SHP77 (cell line): ENCODE data around the gene MKLN1.

ENCODE experiments used
- DNase-seq, 2 experiments: peaks; one replicate each; lab custom pipeline; 2025; lab: John Stamatoyannopoulos, UW

MKLN1 gene

GRCh38 chr7:131354390-131354789 is 26.7 kb downstream of the MKLN1 start:
- no peak for DNase-seq

DNA sequence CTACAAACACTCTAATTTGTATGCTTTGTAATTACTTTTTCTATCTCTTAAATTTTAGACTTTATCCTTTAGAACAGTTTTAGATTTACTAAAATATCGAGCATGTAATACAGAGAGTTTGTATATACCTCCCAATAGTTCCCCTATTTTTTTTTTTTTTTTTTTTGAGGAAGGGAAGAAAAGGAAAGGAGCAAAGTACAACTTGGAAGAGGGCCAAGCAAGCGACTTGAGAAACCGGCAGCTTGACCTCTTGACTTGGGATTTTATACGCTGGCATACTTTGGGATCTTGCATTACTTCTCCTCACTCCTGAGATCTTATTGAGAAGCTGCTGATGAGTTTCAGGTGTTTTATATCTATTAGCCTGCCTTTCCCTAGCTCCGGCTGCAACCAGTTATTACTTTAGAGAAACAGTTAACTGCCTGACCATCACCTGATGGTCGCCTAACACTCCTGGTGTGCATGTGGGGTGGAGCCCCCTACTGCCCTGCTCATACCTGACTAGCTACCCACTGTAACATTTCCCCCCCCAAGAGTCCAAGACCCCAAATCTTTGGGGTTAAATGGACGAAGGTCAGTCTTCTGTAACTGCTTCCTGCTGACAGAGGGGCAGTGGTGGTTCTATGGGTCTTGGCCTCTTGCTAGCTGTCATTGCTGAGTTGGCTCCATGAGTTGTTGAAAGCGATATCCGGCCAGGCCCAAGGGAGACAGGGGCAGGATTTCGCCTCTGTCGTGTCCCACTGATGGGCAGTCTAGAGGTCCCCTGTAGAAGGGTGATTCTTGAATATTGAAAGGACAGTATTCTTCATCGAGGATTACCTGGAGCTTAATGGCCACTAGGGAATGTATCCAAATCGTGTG is 28.5 kb downstream of the MKLN1 start:
- no peak for DNase-seq

DNA sequence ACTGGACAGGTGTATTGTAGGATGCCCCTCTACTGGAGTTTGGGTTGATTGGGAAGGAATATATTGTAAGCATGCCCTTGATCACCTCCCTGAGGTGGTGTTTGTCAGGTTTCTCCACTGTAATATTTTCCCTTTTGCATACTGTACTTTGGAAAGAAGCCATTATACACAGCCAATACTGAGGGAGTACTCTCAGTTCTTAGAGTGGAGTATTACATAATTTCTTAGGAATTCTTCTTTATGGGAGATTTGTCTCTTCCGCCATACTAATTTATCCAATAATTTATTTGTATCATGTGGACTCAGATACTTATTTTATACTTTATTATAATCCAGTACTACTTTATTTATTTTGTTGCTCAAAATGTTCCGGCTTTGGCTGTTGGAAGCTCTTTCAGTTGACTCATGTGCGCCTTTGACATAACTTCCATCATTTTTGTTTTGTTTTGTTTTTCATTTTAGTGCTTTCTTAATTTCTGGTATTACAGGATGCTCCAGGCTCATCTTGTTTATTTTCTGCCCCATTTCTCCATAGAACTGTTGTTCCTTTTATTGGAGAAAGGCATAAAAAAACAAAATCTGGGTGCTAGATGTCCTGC is 29.7 kb downstream of the MKLN1 start:
- no peak for DNase-seq

DNA sequence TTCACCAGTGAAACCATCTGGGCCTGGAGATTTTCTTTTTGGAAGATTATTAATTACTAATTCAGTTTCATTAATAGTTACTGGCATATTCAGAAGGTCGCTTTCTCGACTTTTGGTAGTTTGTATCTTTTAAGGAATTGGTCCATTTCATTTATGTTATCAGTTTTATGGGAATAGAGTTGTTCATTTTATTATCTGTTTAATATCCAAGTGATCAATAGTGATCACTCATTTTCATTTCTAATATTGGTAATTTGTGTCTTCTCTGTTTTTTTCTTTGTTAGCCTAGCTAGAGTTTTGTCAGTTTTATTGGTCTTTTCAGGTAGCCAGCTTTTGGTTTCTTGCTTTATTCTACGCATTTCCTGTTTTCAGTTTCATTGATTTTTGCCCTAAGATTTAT is 31.0 kb downstream of the MKLN1 start:
- no peak for DNase-seq

DNA sequence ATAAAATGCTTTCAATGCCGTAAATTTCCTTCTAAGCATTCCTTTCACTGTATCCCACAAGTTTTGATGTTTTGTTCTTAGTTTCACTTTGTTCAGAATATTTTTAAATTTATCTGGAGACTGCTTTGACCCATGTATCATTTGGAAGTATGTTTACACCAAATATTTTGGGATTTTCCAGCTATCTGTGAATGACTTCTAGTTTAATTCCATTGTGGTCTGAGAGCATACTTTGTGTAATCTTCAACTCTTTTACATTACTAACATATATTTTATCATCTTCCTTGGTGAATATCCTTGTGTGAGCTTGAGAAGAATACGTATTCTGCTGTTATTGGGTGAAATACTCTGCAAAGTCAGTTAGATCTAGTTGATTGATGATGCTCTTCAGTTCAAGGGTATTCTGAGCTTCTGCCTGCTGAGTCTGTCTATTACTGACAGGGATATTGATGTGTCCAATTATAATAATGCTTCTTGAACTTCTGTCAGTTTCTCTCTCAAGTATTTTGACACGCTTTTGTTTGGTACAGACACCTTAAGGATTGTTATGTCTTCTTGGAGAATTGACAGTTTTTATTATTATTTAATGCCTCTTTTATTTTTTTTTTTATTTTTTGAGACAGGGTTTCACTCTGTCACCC is 31.6 kb downstream of the MKLN1 start:
- DNase-seq, result no peak

- no peak for DNase-seq
These were observed 36.0 kb downstream of the MKLN1 start for GRCh38 chr7:131363719-131364118.

GRCh38 chr7:131364767-131365344 is 37.2 kb downstream of the MKLN1 start:
- no peak for DNase-seq

GRCh38 chr7:131365838-131366237 is 38.2 kb downstream of the MKLN1 start:
- DNase-seq, result no peak

GRCh38 chr7:131369354-131369753 is 41.7 kb downstream of the MKLN1 start:
- DNase-seq, result no peak

- DNase-seq, result no peak
These were observed 42.9 kb downstream of the MKLN1 start for GRCh38 chr7:131370523-131370968.

DNA sequence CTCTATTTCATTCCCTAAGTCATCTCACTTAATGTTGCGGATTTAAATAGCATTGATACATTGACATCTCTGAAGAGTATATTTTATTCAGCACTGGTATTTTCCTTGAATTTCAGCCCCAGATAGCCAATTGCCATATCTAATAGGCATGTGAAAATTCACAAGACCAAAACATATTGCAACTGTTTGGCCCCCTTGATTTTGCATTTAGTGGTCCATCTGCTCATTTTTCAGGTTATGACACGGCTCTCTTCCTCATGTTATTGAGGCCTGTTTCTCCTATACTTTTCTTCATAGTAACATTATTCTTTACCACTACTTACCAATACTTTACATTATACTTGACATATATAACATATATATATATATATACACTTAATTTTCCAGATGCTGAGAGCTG is 43.7 kb downstream of the MKLN1 start:
- DNase-seq, result no peak

DNA sequence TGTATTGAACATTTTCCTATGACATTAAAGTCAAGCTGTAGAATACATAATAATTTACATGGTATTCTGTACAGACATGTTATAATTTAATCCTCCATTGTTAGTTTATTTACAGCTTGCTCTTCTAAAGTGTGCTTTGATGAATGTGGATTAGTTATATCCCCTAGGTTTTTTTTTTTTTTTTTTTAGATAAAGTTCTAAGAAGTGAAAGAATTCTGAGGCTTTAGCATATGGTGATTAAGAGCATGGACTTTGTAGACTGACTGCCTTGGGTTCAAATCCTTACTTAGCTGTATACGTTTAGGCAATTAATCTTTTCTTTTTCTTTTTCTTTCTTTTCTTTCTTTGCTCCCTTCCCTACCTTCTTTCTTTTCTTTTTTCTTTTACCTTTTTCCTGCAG is 44.9 kb downstream of the MKLN1 start:
- no peak for DNase-seq

GRCh38 chr7:131374821-131375220 is 47.1 kb downstream of the MKLN1 start:
- no peak for DNase-seq

GRCh38 chr7:131381069-131381838 is 53.6 kb downstream of the MKLN1 start:
- DNase-seq, result no peak

GRCh38 chr7:131383417-131384285 is 56.0 kb downstream of the MKLN1 start:
- DNase-seq, result no peak

GRCh38 chr7:131384286-131384635 is 56.6 kb downstream of the MKLN1 start:
- no peak for DNase-seq

- DNase-seq, result no peak
These were observed 57.4 kb downstream of the MKLN1 start for GRCh38 chr7:131385039-131385605.

DNA sequence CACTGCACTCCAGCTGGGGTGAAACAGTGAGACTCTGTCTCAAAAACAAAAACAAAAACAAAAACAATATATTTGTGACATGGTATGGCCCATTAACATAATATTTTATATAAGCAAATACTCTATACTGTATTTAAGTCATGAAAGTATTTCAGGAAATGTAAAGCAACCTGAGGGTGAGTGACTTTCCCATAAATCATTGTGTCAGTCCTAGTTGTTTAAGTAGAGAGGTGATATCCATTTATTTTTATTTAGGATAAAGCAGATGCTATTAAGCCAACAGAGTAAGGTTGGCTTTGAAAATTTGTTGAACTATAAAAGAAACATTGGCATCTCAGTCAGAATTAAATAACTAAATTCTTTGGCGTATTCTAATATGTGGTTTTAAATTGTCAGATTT is 60.5 kb downstream of the MKLN1 start:
- DNase-seq, result no peak

DNA sequence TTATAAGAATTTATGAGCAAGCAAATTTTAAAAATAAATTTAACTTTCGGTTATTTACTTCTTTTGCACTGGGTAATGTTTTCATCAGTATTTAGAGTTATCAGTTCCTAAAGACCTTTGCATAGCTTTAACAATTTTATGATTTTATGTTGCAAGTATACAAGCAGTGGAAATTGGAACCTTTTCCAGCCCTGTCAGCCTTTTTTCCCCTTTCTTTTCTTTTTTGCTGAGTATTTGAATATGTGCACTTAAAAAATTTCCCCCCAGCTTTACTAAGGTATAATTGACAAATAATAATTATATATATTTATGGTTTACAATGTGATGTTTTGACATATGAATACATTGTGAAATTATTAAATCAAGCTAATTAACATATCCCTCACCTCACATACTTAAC is 62.6 kb downstream of the MKLN1 start:
- DNase-seq, result no peak

DNA sequence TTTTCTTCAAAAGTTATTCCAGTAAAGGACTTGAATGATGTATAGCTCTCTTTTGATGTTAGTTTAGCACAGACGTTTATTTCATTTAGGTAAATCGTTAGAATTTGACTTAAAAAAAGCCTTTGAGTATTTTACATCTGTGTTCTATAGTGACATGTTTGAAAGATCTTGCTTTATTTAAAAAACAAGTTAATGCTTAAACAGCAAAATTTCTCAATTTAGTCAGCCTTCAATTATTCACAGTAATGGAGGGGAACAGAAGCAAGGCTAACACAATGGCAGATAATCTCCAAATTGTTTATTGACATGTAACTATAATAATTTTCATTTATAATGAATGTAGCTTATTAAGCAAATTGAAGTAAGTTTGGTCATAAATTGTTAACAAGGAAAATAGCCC is 63.5 kb downstream of the MKLN1 start:
- DNase-seq, result no peak

DNA sequence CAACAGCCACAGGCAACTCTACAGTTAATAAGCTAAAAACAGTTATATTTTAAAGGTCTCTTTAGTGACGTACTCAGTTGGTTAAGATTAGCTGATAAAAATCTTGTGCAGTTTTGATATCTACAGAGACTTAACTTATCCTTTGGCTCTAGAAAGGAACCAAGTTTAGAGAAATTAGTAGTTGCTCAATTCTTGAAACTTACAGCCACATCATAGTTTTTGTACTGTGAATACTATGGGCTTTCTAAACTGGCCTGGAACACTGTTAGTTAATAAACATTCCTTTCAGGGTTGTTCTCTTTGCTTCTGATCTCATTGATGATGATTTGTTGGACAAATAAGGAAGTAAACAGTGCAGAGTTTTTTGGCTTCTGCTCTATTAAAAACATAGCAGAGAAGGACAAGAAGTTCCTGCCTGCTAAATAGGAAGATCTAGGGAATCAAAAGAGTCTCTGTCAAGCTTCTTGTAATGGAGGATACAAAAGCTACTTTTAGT is 73.1 kb downstream of the MKLN1 start:
- DNase-seq, result no peak
